WTC11 (cell line): ENCODE measurements around the gene TCF12. TPM values are rescaled to one million over a fixed set of nuclear protein-coding genes. Genes with fewer than 3 reads are reported as not detected.

Experiments used
- ATAC-seq: fragments of 200-7000 bp; cut with Tn5 transposase; 2 replicates; pipeline ENCODE4 v1.10.0; 2021; ENCODE audit warnings: mild to moderate bottlenecking, moderate library complexity
- CTCF ChIA-PET: fragments of 300-600 bp; sonication (Branson Sonifier 250); formaldehyde crosslinking; loops from one replicate; lab custom pipeline; 2021; ENCODE audit warnings: antibody characterized with exemption; lab: Charles Lee
- POLR2A ChIA-PET: fragments of 350-600 bp; sonication (Branson Sonifier 250); formaldehyde crosslinking; loops from one replicate; lab custom pipeline; 2021; ENCODE audit warnings: antibody characterized with exemption; lab: Charles Lee
- DNase-seq: peaks from one replicate; pipeline ENCODE4 v3.0.0; 2021; ENCODE audit warnings: low spot score
- H3K27ac Mint-ChIP-seq: 2 replicates; pipeline ENCODE4 v1.8.0; 2021; ENCODE audit warnings: mixed read lengths
- H3K27me3 Mint-ChIP-seq: 2 replicates; pipeline ENCODE4 v1.8.0; 2021; ENCODE audit warnings: low read depth, mild to moderate bottlenecking, moderate library complexity, mixed read lengths
- H3K36me3 Mint-ChIP-seq: 2 replicates; pipeline ENCODE4 v1.8.0; 2021; ENCODE audit warnings: mixed read lengths
- H3K4me1 Mint-ChIP-seq: 2 replicates; pipeline ENCODE4 v1.8.0; 2022; ENCODE audit warnings: mixed read lengths
- H3K4me3 Mint-ChIP-seq: 2 replicates; pipeline ENCODE4 v1.8.0; 2021; ENCODE audit warnings: mild to moderate bottlenecking, moderate library complexity, mixed read lengths
- H3K9me3 Mint-ChIP-seq: 2 replicates; pipeline ENCODE4 v1.8.0; 2021; ENCODE audit warnings: mixed read lengths
- ARID4B ChIP-seq: sonication (generic); formaldehyde crosslinking; IDR thresholded peaks from 2 replicates; pipeline ENCODE4 v1.8.0; 2023; ENCODE audit warnings: missing genetic modification reagents, mild to moderate bottlenecking, borderline replicate concordance
- CDX4 ChIP-seq: fragments of 250-450 bp; sonication (Bioruptor Pico); IDR thresholded peaks from 2 replicates; pipeline ENCODE4 v1.9.0; 2021; ENCODE audit warnings: moderate library complexity, mild to moderate bottlenecking, inconsistent platforms, borderline replicate concordance
- CREB1 ChIP-seq: sonication (generic); formaldehyde crosslinking; IDR thresholded peaks from 2 replicates; pipeline ENCODE4 v1.8.0; 2023; ENCODE audit warnings: mild to moderate bottlenecking, missing genetic modification reagents
- CREM ChIP-seq: sonication (generic); formaldehyde crosslinking; IDR thresholded peaks from 2 replicates; pipeline ENCODE4 v1.8.1; 2022; ENCODE audit warnings: mild to moderate bottlenecking, missing genetic modification reagents, moderate library complexity
- ELF4 ChIP-seq: sonication (generic); formaldehyde crosslinking; IDR thresholded peaks from 2 replicates; pipeline ENCODE4 v1.8.1; 2022; ENCODE audit warnings: low read depth, mild to moderate bottlenecking, moderate library complexity, missing genetic modification reagents
- ETV6 ChIP-seq: sonication (generic); formaldehyde crosslinking; IDR thresholded peaks from 2 replicates; pipeline ENCODE4 v1.8.1; 2022; ENCODE audit warnings: mild to moderate bottlenecking, missing genetic modification reagents
- GABPB1 ChIP-seq: sonication (generic); formaldehyde crosslinking; IDR thresholded peaks from 2 replicates; pipeline ENCODE4 v1.8.1; 2023; ENCODE audit warnings: mild to moderate bottlenecking, missing genetic modification reagents
- HMGA2 ChIP-seq: fragments of 250-450 bp; sonication (Bioruptor Pico); IDR thresholded peaks from 2 replicates; pipeline ENCODE4 v1.4.0; 2021; ENCODE audit warnings: mild to moderate bottlenecking, moderate library complexity
- NFE2L1 ChIP-seq: sonication (generic); formaldehyde crosslinking; IDR thresholded peaks from 2 replicates; pipeline ENCODE4 v1.8.1; 2023; ENCODE audit warnings: missing genetic modification reagents
- NFYB ChIP-seq: sonication (generic); formaldehyde crosslinking; conservative IDR thresholded peaks from 2 replicates; pipeline ENCODE4 v1.8.0; 2022; ENCODE audit warnings: low read depth, missing genetic modification reagents
- RELA ChIP-seq: sonication (generic); formaldehyde crosslinking; IDR thresholded peaks from 2 replicates; pipeline ENCODE4 v1.8.1; 2022; ENCODE audit warnings: missing genetic modification reagents, mild to moderate bottlenecking, borderline replicate concordance
- SOX15 ChIP-seq: fragments of 250-450 bp; sonication (Bioruptor Pico); IDR thresholded peaks from 2 replicates; pipeline ENCODE4 v1.9.0; 2021; ENCODE audit warnings: mild to moderate bottlenecking
- ZBTB43 ChIP-seq: sonication (generic); formaldehyde crosslinking; IDR thresholded peaks from 2 replicates; pipeline ENCODE4 v1.8.1; 2023; ENCODE audit warnings: mild to moderate bottlenecking, missing genetic modification reagents
- ZMAT4 ChIP-seq: fragments of 250-450 bp; sonication (Bioruptor Pico); IDR thresholded peaks from 2 replicates; pipeline ENCODE4 v1.9.0; 2021; ENCODE audit warnings: mild to moderate bottlenecking
- ZNF671 ChIP-seq: fragments of 250-450 bp; sonication (Bioruptor Pico); IDR thresholded peaks from 2 replicates; pipeline ENCODE4 v1.8.0; 2021; ENCODE audit warnings: mild to moderate bottlenecking
- total RNA-seq: library from RNA; stranded (reverse); gene quantifications from 3 replicates; pipeline ENCODE4 v1.2.3, GENCODE V29; 2021
- TF ChIP-seq, protein P1 (sequence below): fragments of 250-450 bp; sonication (Bioruptor Pico); IDR thresholded peaks from 2 replicates; pipeline ENCODE4 v2.1.2; 2022; ENCODE audit warnings: mild to moderate bottlenecking, moderate library complexity
- TF ChIP-seq, protein P2 (sequence below): fragments of 250-450 bp; sonication (Bioruptor Pico); IDR thresholded peaks from 2 replicates; pipeline ENCODE4 v1.9.0; 2021; ENCODE audit warnings: mild to moderate bottlenecking
- TF ChIP-seq, protein P3 (sequence below): sonication (generic); formaldehyde crosslinking; IDR thresholded peaks from 2 replicates; pipeline ENCODE4 v1.8.1; 2023; ENCODE audit warnings: mild to moderate bottlenecking, missing genetic modification reagents, moderate library complexity
- TF ChIP-seq, protein P4 (sequence below): sonication (generic); formaldehyde crosslinking; IDR thresholded peaks from 2 replicates; pipeline ENCODE4 v1.8.0; 2022; ENCODE audit warnings: mild to moderate bottlenecking, missing genetic modification reagents
- TF ChIP-seq, protein P5 (sequence below): sonication (generic); formaldehyde crosslinking; IDR thresholded peaks from 2 replicates; pipeline ENCODE4 v1.8.0; 2023; ENCODE audit warnings: missing genetic modification reagents
- TF ChIP-seq, protein P6 (sequence below): sonication (generic); formaldehyde crosslinking; IDR thresholded peaks from 2 replicates; pipeline ENCODE4 v1.8.1; 2023; ENCODE audit warnings: mild to moderate bottlenecking, missing genetic modification reagents, moderate library complexity

TCF12 gene
- total RNA-seq, 1 experiment from 2014 or later, result 73.2 TPM

DNA sequence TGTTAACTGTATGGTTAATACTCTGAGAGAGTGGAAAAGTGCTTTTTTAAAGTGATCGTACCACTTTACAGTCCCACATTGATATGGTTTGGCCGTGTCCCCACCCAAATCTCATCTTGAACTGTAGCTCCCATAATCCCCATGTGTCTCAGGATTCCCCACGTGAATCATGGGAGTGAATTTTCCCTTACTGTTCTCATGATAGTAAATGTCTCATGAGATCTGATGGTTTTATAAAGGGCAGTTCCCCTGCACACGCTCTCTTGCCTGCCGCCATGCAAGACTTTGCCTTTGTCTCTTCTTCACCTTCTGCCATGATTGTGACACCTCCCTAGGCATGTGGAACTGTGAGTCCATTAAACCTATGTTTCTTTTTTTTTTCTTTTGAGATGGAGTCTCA, 109.2 kb downstream of the TCF12 start (continued):
- TF ChIP-seq ARID4B (CRISPR knock-in tag) (no peak), ZNF671 (CRISPR knock-in tag) (no peak), NFE2L1 (CRISPR knock-in tag) (no peak), CREM (no peak), CREB1 (CRISPR knock-in tag) (no peak), ZMAT4 (CRISPR knock-in tag) (no peak), SOX15 (CRISPR knock-in tag) (no peak), ELF4 (CRISPR knock-in tag) (no peak), HMGA2 (no peak), NFYB (CRISPR knock-in tag) (no peak), RELA (no peak)
- TF ChIP-seq, protein P1, sequence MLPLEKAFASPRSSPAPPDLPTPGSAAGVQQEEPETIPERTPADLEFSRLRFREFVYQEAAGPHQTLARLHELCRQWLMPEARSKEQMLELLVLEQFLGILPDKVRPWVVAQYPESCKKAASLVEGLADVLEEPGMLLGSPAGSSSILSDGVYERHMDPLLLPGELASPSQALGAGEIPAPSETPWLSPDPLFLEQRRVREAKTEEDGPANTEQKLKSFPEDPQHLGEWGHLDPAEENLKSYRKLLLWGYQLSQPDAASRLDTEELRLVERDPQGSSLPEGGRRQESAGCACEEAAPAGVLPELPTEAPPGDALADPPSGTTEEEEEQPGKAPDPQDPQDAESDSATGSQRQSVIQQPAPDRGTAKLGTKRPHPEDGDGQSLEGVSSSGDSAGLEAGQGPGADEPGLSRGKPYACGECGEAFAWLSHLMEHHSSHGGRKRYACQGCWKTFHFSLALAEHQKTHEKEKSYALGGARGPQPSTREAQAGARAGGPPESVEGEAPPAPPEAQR (CRISPR knock-in tag), result no peak
- TF ChIP-seq, protein P2, sequence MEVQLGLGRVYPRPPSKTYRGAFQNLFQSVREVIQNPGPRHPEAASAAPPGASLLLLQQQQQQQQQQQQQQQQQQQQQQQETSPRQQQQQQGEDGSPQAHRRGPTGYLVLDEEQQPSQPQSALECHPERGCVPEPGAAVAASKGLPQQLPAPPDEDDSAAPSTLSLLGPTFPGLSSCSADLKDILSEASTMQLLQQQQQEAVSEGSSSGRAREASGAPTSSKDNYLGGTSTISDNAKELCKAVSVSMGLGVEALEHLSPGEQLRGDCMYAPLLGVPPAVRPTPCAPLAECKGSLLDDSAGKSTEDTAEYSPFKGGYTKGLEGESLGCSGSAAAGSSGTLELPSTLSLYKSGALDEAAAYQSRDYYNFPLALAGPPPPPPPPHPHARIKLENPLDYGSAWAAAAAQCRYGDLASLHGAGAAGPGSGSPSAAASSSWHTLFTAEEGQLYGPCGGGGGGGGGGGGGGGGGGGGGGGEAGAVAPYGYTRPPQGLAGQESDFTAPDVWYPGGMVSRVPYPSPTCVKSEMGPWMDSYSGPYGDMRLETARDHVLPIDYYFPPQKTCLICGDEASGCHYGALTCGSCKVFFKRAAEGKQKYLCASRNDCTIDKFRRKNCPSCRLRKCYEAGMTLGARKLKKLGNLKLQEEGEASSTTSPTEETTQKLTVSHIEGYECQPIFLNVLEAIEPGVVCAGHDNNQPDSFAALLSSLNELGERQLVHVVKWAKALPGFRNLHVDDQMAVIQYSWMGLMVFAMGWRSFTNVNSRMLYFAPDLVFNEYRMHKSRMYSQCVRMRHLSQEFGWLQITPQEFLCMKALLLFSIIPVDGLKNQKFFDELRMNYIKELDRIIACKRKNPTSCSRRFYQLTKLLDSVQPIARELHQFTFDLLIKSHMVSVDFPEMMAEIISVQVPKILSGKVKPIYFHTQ, result no peak
- TF ChIP-seq, protein P3, sequence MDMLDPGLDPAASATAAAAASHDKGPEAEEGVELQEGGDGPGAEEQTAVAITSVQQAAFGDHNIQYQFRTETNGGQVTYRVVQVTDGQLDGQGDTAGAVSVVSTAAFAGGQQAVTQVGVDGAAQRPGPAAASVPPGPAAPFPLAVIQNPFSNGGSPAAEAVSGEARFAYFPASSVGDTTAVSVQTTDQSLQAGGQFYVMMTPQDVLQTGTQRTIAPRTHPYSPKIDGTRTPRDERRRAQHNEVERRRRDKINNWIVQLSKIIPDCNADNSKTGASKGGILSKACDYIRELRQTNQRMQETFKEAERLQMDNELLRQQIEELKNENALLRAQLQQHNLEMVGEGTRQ (CRISPR knock-in tag), result no peak
- TF ChIP-seq, protein P4, sequence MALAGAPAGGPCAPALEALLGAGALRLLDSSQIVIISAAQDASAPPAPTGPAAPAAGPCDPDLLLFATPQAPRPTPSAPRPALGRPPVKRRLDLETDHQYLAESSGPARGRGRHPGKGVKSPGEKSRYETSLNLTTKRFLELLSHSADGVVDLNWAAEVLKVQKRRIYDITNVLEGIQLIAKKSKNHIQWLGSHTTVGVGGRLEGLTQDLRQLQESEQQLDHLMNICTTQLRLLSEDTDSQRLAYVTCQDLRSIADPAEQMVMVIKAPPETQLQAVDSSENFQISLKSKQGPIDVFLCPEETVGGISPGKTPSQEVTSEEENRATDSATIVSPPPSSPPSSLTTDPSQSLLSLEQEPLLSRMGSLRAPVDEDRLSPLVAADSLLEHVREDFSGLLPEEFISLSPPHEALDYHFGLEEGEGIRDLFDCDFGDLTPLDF, result no peak
- TF ChIP-seq, protein P5, sequence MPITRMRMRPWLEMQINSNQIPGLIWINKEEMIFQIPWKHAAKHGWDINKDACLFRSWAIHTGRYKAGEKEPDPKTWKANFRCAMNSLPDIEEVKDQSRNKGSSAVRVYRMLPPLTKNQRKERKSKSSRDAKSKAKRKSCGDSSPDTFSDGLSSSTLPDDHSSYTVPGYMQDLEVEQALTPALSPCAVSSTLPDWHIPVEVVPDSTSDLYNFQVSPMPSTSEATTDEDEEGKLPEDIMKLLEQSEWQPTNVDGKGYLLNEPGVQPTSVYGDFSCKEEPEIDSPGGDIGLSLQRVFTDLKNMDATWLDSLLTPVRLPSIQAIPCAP (CRISPR knock-in tag), result no peak
- TF ChIP-seq, all 79 proteins: peak for 0

GRCh38 chr15:57028176-57028575, 109.7 kb downstream of the TCF12 start:
- H3K36me3 Mint-ChIP-seq, result peaks cover 6% of the 10 kb centered on the region
- no peak overlapping the region for H3K4me3 Mint-ChIP-seq
- H3K27me3 Mint-ChIP-seq, result no peaks in the 10 kb centered on the region
- no peak for DNase-seq
- no peak overlapping the region for H3K27ac Mint-ChIP-seq
- H3K9me3 Mint-ChIP-seq, result peaks cover 5% of the 10 kb centered on the region
- H3K4me1 Mint-ChIP-seq, result peaks cover 35% of the 10 kb centered on the region
- ATAC-seq, result no peak
- TF ChIP-seq, protein P5 (CRISPR knock-in tag), result no peak
- no peak for TF ChIP-seq ZBTB43 (CRISPR knock-in tag)
- no peak for TF ChIP-seq NFE2L1 (CRISPR knock-in tag)
- TF ChIP-seq CDX4, result no peak
- TF ChIP-seq, protein P6, sequence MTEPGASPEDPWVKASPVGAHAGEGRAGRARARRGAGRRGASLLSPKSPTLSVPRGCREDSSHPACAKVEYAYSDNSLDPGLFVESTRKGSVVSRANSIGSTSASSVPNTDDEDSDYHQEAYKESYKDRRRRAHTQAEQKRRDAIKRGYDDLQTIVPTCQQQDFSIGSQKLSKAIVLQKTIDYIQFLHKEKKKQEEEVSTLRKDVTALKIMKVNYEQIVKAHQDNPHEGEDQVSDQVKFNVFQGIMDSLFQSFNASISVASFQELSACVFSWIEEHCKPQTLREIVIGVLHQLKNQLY, result no peak
- TF ChIP-seq GABPB1 (CRISPR knock-in tag), result no peak
- no peak for TF ChIP-seq ETV6 (CRISPR knock-in tag)
- ChIA-PET POLR2A (no interaction called here), CTCF (no interaction called here)
